GM12878 (cell line): ENCODE data around the gene DYNLT3. TPM values are rescaled to one million over a fixed set of nuclear protein-coding genes. Genes with fewer than 3 reads are reported as not detected.

Experiments used
- ATAC-seq: fragments of 200-7000 bp; cut with Tn5 transposase; 3 replicates; pipeline ENCODE4 v1.9.1; 2020; ENCODE audit warnings: mild to moderate bottlenecking, moderate library complexity
- BruUV-seq: library from RNA; stranded (reverse); fragments of 400-500 nt; replicated peaks from 2 replicates; lab custom pipeline; 2021; lab: Mats Ljungman, UMichigan
- CTCF ChIA-PET: fragments of 300-600 bp; sonication (Branson Sonifier 250); formaldehyde crosslinking; extraction: SDS; loops from one replicate; lab custom pipeline; 2021; ENCODE audit warnings: inconsistent platforms; lab: Yijun Ruan, JAX
- POLR2A ChIA-PET: fragments of 350-600 bp; formaldehyde crosslinking; extraction: SDS; loops from one replicate; lab custom pipeline; 2021; ENCODE audit warnings: inconsistent platforms; lab: Charles Lee
- RAD21 ChIA-PET: fragments of 300-600 bp; sonication (Branson Sonifier 250); formaldehyde crosslinking; loops from one replicate; lab custom pipeline; 2023; ENCODE audit warnings: antibody characterized with exemption; ENCODE audit not compliant: unreplicated experiment; lab: Charles Lee
- SMC1A ChIA-PET: fragments of 300-600 bp; sonication (Branson Sonifier 250); formaldehyde crosslinking; loops from one replicate; lab custom pipeline; 2023; ENCODE audit not compliant: unreplicated experiment, uncharacterized antibody; lab: Charles Lee
- DNase-seq: peaks from one replicate; pipeline ENCODE4 v3.0.0-alpha.2; 2011; ENCODE audit warnings: low read depth, low spot score
- FAIRE-seq: peaks from 3 replicates; lab custom pipeline; 2011; peaks lifted over from hg19 to GRCh38; lab: Jason Lieb, UNC
- H2AFZ ChIP-seq: 2 replicates; pipeline ENCODE4 v1.6.0; 2011; ENCODE audit warnings: low read depth, low read length, control low read depth; ENCODE audit not compliant: control insufficient read depth
- H3K27ac ChIP-seq: 2 replicates; pipeline ENCODE4 v1.5.1; 2011; ENCODE audit warnings: control low read depth; ENCODE audit not compliant: control insufficient read depth, insufficient read depth
- H3K27me3 ChIP-seq, 2 experiments: replicated peaks in 1 of 2; 2 replicates each; pipeline versions ENCODE4 v1.6.0 to v1.6.1; 2011; ENCODE audit warnings: low read length in 1 of 2; ENCODE audit not compliant: control insufficient read depth in 2 of 2, insufficient read depth in 2 of 2
- H3K36me3 ChIP-seq, 2 experiments: 2 replicates each; pipeline ENCODE4 v1.5.1; 2011; ENCODE audit warnings: low read length in 1 of 2; ENCODE audit not compliant: control insufficient read depth in 2 of 2, insufficient read depth in 2 of 2
- H3K4me1 ChIP-seq: 2 replicates; pipeline ENCODE4 v1.6.1; 2011; ENCODE audit warnings: mild to moderate bottlenecking, low read length, moderate library complexity, mixed read lengths; ENCODE audit not compliant: control insufficient read depth, insufficient read depth
- H3K4me2 ChIP-seq: 2 replicates; pipeline ENCODE4 v1.6.0; 2011; ENCODE audit warnings: control low read depth; ENCODE audit not compliant: control insufficient read depth, insufficient read depth
- H3K4me3 ChIP-seq: fragments of 200-600 bp; sonication (generic); 2 replicates; pipeline ENCODE4 v1.5.1; 2016
- H3K79me2 ChIP-seq: 2 replicates; pipeline ENCODE4 v1.6.0; 2011; ENCODE audit warnings: low read length; ENCODE audit not compliant: control insufficient read depth, insufficient read depth
- H3K9ac ChIP-seq: 2 replicates; pipeline ENCODE4 v1.8.0; 2011; ENCODE audit warnings: low read length, control low read depth, mixed read lengths; ENCODE audit not compliant: control insufficient read depth, insufficient read depth
- H3K9me3 ChIP-seq: replicated peaks from 3 replicates; pipeline ENCODE4 v1.5.1; 2011; ENCODE audit warnings: mild to moderate bottlenecking, low read length; ENCODE audit not compliant: control insufficient read depth, insufficient read depth
- H4K20me1 ChIP-seq: 2 replicates; pipeline ENCODE4 v1.6.0; 2011; ENCODE audit not compliant: control insufficient read depth, insufficient read depth
- CREB1 ChIP-seq: IDR thresholded peaks from 2 replicates; pipeline ENCODE4 v1.6.1; 2012; ENCODE audit warnings: low read depth, mild to moderate bottlenecking, inconsistent platforms
- JUNB ChIP-seq: IDR thresholded peaks from 2 replicates; pipeline ENCODE4 v1.6.1; 2016; ENCODE audit warnings: antibody characterized with exemption, mild to moderate bottlenecking
- NFIC ChIP-seq: IDR thresholded peaks from 2 replicates; pipeline ENCODE4 v1.6.1; 2012; ENCODE audit warnings: low read depth, mild to moderate bottlenecking, inconsistent platforms, low read length, moderate library complexity
- RUNX3 ChIP-seq: IDR thresholded peaks from 2 replicates; pipeline ENCODE4 v1.6.1; 2012; ENCODE audit warnings: low read length, inconsistent platforms
- SIX5 ChIP-seq: IDR thresholded peaks from 2 replicates; pipeline ENCODE4 v1.6.1; 2011; ENCODE audit warnings: mild to moderate bottlenecking, low read depth, low read length, moderate library complexity; ENCODE audit not compliant: severe bottlenecking
- SPI1 ChIP-seq: IDR thresholded peaks from 2 replicates; pipeline ENCODE4 v1.6.1; 2011; ENCODE audit warnings: low read depth, mild to moderate bottlenecking, low read length, moderate library complexity, borderline replicate concordance; ENCODE audit not compliant: insufficient read depth
- SREBF1 ChIP-seq: IDR thresholded peaks from 2 replicates; pipeline ENCODE4 v1.6.1; 2012; ENCODE audit warnings: mild to moderate bottlenecking, low read length
- WGBS: methylation state at CpG from one replicate; pipeline ENCODE4 v1.1.6; 2016; ENCODE audit warnings: low lambda C conversion rate; ENCODE audit not compliant: insufficient replicate concordance, insufficient coverage; ENCODE audit errors: missing lambda C conversion rate; 5-methylcytosine and 5-hydroxymethylcytosine counted together
- in situ Hi-C: fragments of 300-500 bp; cut with MboI; formaldehyde crosslinking; loops from 9 replicates; pipeline ENCODE4 v1.14.3; 2018; ENCODE audit warnings: mixed read lengths
- intact Hi-C: fragments of 100-400 bp; cut with micrococcal nuclease; formaldehyde crosslinking; loops from one replicate; pipeline ENCODE4 v1.14.2; 2022; ENCODE audit not compliant: unreplicated experiment
- polyA plus RNA-seq, 11 experiments: library from polyadenylated mRNA; depleted of rRNA in 4 of 11; unstranded in 6 of 11; stranded (reverse) in 5 of 11; fragments of >200 nt; fragmentation: Nextera tagmentation in 4 of 11; fragmentation: Illumina TruSeq in 1 of 11; extraction: Ambion mirVana in 4 of 11; extraction: Trizol in 1 of 11; gene quantifications; 1 replicate in 1 of 11; 2 replicates in 10 of 11; pipeline versions ENCODE4 v1.2.1 to v1.2.3, GENCODE V29; 2011 to 2016; ENCODE audit warnings: inconsistent platforms in 2 of 11, missing spikeins in 2 of 11, low read depth in 1 of 11
- total RNA-seq, 4 experiments: library from RNA; depleted of rRNA in 3 of 4; stranded (reverse); fragments of >200 nt in 3 of 4; fragmentation: Illumina TruSeq in 1 of 4; extraction: Trizol in 1 of 4; gene quantifications; 2 replicates each; pipeline versions ENCODE4 v1.2.1 to v1.2.3, GENCODE V29; 2013 to 2021

Gene DYNLT3
- total and polyA plus RNA-seq, 10 of the 15 experiments (the other 5 are each of a cell fraction or from before 2014, with no cell fraction given): 8.0 to 19.2 (median 12.8) TPM

GRCh38 chrX:37816766-37817165 is 30.6 kb downstream of the DYNLT3 start:
- H2AFZ ChIP-seq: peak overlapping the region; percentile 56; the same call in 1 of the 2 replicates
- intact Hi-C loops (loop anchor here (5.0 kb wide), 1 partner anchor 34 kb away; the partner anchor contains the start of gene CYBB), in situ Hi-C loops (no loop called here)
- no peaks in the 10 kb centered on the region; a peak in 1 of 4 replicates for H3K36me3 ChIP-seq
- ChIA-PET SMC1A (interaction anchor here (0.7 to 10.3 kb wide), 12 partner anchors 9 to 499 kb away, joined by 3 to 75 read pairs (median 5); partner anchors contain the start of gene CYBB), POLR2A (interaction anchor here (0.9 to 1.0 kb wide), 3 partner anchors 29 to 71 kb away, joined by 3 to 8 read pairs (median 5); no protein-coding TSS in a partner anchor)
- no TSS peak for BruUV-seq
- no peaks in the 10 kb centered on the region for H4K20me1 ChIP-seq
- no peak for DNase-seq
- no peak overlapping the region; the same call in 1 of the 2 replicates for H3K4me2 ChIP-seq
- H3K27ac ChIP-seq: peak overlapping the region; percentile 58
- TF ChIP-seq SREBF1: no peak
- peak; percentile 5; the same call in 1 of the 2 replicates for TF ChIP-seq RUNX3
- TF ChIP-seq CREB1: 0 out of 2 replicates have a peak, but pooled peaks have one; percentile 38
- TF ChIP-seq NFIC: peak; percentile 18; the same call in 1 of the 2 replicates
- TF ChIP-seq JUNB: peak; percentile 23; the same call in 1 of the 2 replicates
- TF ChIP-seq, all 136 proteins: peak for 4
- 0% methylated on average over 4 of the region's 4 CpGs for WGBS
- CTCF ChIA-PET: interaction anchor here (0.6 to 3.5 kb wide), 11 partner anchors 9 to 411 kb away, joined by 3 to 31 read pairs (median 4); no protein-coding TSS in a partner anchor
- RAD21 ChIA-PET: interaction anchor here (0.6 to 4.5 kb wide), 10 partner anchors 9 to 71 kb away, joined by 3 to 34 read pairs (median 6); partner anchors contain the start of gene CYBB
- Histone ChIP-seq H3K27me3 (no peaks in the 10 kb centered on the region; a peak in 1 of 4 replicates), H3K9me3 (no peaks in the 10 kb centered on the region; the same call in 2 of the 3 replicates), H3K4me3 (no peak overlapping the region), H3K79me2 (no peaks in the 10 kb centered on the region), H3K4me1 (peaks cover 24% of the 10 kb centered on the region), H3K9ac (no peak overlapping the region)
- ATAC-seq (peak; percentile 57), FAIRE-seq (no peak)

GRCh38 chrX:37815366-37815765 is 32.0 kb downstream of the DYNLT3 start:
- RAD21 ChIA-PET: interaction anchor here (1.0 to 4.5 kb wide), 6 partner anchors 8 to 69 kb away, joined by 3 to 34 read pairs (median 5); no protein-coding TSS in a partner anchor
- DNase-seq (no peak), ATAC-seq (no peak), FAIRE-seq (no peak)
- Histone ChIP-seq H3K9ac (no peak overlapping the region), H3K4me1 (peaks cover 27% of the 10 kb centered on the region), H4K20me1 (no peaks in the 10 kb centered on the region), H3K36me3 (no peaks in the 10 kb centered on the region; a peak in 1 of 4 replicates), H3K27me3 (no peaks in the 10 kb centered on the region; a peak in 1 of 4 replicates), H3K4me2 (no peak overlapping the region), H3K4me3 (no peak overlapping the region), H3K27ac (peak overlapping the region; percentile 39; the same call in 1 of the 2 replicates), H2AFZ (no peak overlapping the region), H3K9me3 (no peaks in the 10 kb centered on the region; the same call in 2 of the 3 replicates), H3K79me2 (no peaks in the 10 kb centered on the region)
- POLR2A ChIA-PET: interaction anchor here (1.0 to 1.5 kb wide), 4 partner anchors 24 to 38 kb away, joined by 3 to 8 read pairs (median 3); partner anchors contain the start of gene CYBB
- 6% methylated on average over 5 of the region's 5 CpGs for WGBS
- CTCF ChIA-PET: interaction anchor here (1.0 to 3.6 kb wide), 4 partner anchors 9 to 70 kb away, joined by 3 to 23 read pairs (median 8); no protein-coding TSS in a partner anchor
- in situ Hi-C loops (no loop called here), intact Hi-C loops (loop anchor here (2.0 to 5.0 kb wide), 2 partner anchors 33 to 61 kb away; partner anchors contain the start of gene CYBB)
- no TSS peak for BruUV-seq
- SMC1A ChIA-PET: interaction anchor here (0.6 to 10.3 kb wide), 9 partner anchors 8 to 70 kb away, joined by 3 to 75 read pairs (median 4); partner anchors contain the start of gene CYBB
- TF ChIP-seq SPI1 (peak; percentile 86), SIX5 (no peak)
- TF ChIP-seq, all 136 proteins: peak for 1
